HEK293T (cell line): ENCODE measurements around the gene SEMA7A.

Experiments
- CTCF ChIA-PET: fragments of 350-600 bp; formaldehyde crosslinking; extraction: SDS; loops from one replicate; lab custom pipeline; 2021; ENCODE audit warnings: antibody characterized with exemption, inconsistent platforms; lab: Yijun Ruan, JAX
- POLR2A ChIA-PET: fragments of 350-600 bp; formaldehyde crosslinking; extraction: SDS; loops from one replicate; lab custom pipeline; 2020; ENCODE audit warnings: antibody characterized with exemption, inconsistent platforms; lab: Yijun Ruan, JAX
- DNase-seq: peaks from one replicate; pipeline ENCODE4 v3.0.0; 2012; ENCODE audit warnings: mixed read lengths; ENCODE audit errors: extremely low spot score
- ARNT ChIP-seq: fragments of 450-650 bp; IDR thresholded peaks from 2 replicates; pipeline ENCODE4 v1.6.1; 2017; ENCODE audit warnings: mild to moderate bottlenecking
- BHLHE40 ChIP-seq: fragments of 450-650 bp; IDR thresholded peaks from 2 replicates; pipeline ENCODE4 v1.6.1; 2016; ENCODE audit warnings: mild to moderate bottlenecking, moderate library complexity, borderline replicate concordance
- CTBP1 ChIP-seq: fragments of 450-650 bp; IDR thresholded peaks from 2 replicates; pipeline ENCODE4 v1.6.1; 2016; ENCODE audit warnings: borderline replicate concordance
- ELF4 ChIP-seq: fragments of 450-650 bp; IDR thresholded peaks from 2 replicates; pipeline ENCODE4 v1.6.1; 2017; ENCODE audit warnings: antibody characterized with exemption
- FOXA1 ChIP-seq: fragments of 450-650 bp; IDR thresholded peaks from 2 replicates; pipeline ENCODE4 v1.6.1; 2016; ENCODE audit warnings: mild to moderate bottlenecking
- FOXK2 ChIP-seq: fragments of 450-650 bp; IDR thresholded peaks from 2 replicates; pipeline ENCODE4 v1.6.1; 2016; ENCODE audit warnings: mild to moderate bottlenecking
- FOXM1 ChIP-seq: fragments of 450-650 bp; IDR thresholded peaks from 2 replicates; pipeline ENCODE4 v1.6.1; 2017; ENCODE audit warnings: mild to moderate bottlenecking, borderline replicate concordance
- HDGF ChIP-seq: fragments of 450-650 bp; IDR thresholded peaks from 2 replicates; pipeline ENCODE4 v1.6.1; 2017; ENCODE audit warnings: antibody characterized with exemption, borderline replicate concordance
- L3MBTL2 ChIP-seq: fragments of 450-650 bp; conservative IDR thresholded peaks from 2 replicates; pipeline ENCODE4 v1.6.1; 2016; ENCODE audit warnings: mild to moderate bottlenecking
- LEF1 ChIP-seq: fragments of 450-650 bp; IDR thresholded peaks from 2 replicates; pipeline ENCODE4 v1.6.1; 2017; ENCODE audit warnings: mild to moderate bottlenecking, borderline replicate concordance
- NFRKB ChIP-seq: fragments of 450-650 bp; IDR thresholded peaks from 2 replicates; pipeline ENCODE4 v1.6.1; 2016; ENCODE audit warnings: mild to moderate bottlenecking, moderate library complexity
- PKNOX1 ChIP-seq: fragments of 450-650 bp; IDR thresholded peaks from 2 replicates; pipeline ENCODE4 v1.6.1; 2016
- SP1 ChIP-seq: fragments of 450-650 bp; IDR thresholded peaks from 2 replicates; pipeline ENCODE4 v1.6.1; 2017
- SUZ12 ChIP-seq: fragments of 450-650 bp; IDR thresholded peaks from 2 replicates; pipeline ENCODE4 v1.6.1; 2016; ENCODE audit warnings: mild to moderate bottlenecking
- TARDBP ChIP-seq: fragments of 450-650 bp; IDR thresholded peaks from 2 replicates; pipeline ENCODE4 v1.6.1; 2016
- ZNF384 ChIP-seq: fragments of 450-650 bp; IDR thresholded peaks from 2 replicates; pipeline ENCODE4 v1.6.1; 2016

The SEMA7A gene

GRCh38 chr15:74385733-74386132, 48.0 kb downstream of the SEMA7A start:
- ChIA-PET POLR2A (interaction anchor here (1.9 to 3.3 kb wide), 3 partner anchors 49 to 229 kb away, joined by 4 to 13 read pairs (median 6); partner anchors contain the start of genes CLK3 and UBL7), CTCF (interaction anchor here (0.7 to 1.0 kb wide), 2 partner anchors 11 to 246 kb away, joined by 3 read pairs; no protein-coding TSS in a partner anchor)
- TF ChIP-seq PKNOX1: no peak
- TF ChIP-seq FOXA1: no peak
- no peak for TF ChIP-seq LEF1
- TF ChIP-seq ZNF384: no peak
- TF ChIP-seq ARNT: no peak
- TF ChIP-seq CTBP1: no peak
- no peak for TF ChIP-seq TARDBP
- TF ChIP-seq FOXM1: no peak
- no peak for TF ChIP-seq BHLHE40
- TF ChIP-seq FOXK2: no peak
- TF ChIP-seq HDGF: no peak
- TF ChIP-seq SUZ12: no peak
- no peak for TF ChIP-seq NFRKB
- TF ChIP-seq L3MBTL2: no peak
- TF ChIP-seq ELF4: no peak
- no peak for TF ChIP-seq SP1
- DNase-seq: no peak

- no peak for DNase-seq
- ChIA-PET CTCF (interaction anchor here (0.6 to 3.2 kb wide), 4 partner anchors 9 to 54 kb away, joined by 3 to 19 read pairs (median 4); partner anchors contain the start of gene SEMA7A), POLR2A (interaction anchor here (1.9 to 3.3 kb wide), 3 partner anchors 49 to 230 kb away, joined by 4 to 13 read pairs (median 6); partner anchors contain the start of genes CLK3 and UBL7)
- no peak for TF ChIP-seq NFRKB
- no peak for TF ChIP-seq L3MBTL2
- TF ChIP-seq PKNOX1: no peak
These were observed 48.7 kb downstream of the SEMA7A start for GRCh38 chr15:74384881-74385643.

DNA sequence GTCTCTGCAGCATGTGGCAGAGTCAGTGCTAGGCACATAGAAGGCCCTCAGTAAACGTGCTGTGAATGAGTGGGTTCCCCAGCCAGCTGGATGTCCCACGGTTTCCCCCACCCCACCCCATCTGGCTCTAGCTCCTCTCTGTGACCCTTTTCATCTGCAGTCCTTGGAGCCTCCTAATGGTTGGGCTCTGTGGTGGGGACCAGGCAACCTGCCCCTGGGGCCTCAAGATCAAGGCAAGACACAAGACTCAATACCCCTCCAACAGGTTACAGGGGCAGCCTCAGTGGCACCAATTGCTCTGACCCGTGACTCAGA, 49.2 kb downstream of the SEMA7A start:
- TF ChIP-seq PKNOX1 (no peak), SP1 (no peak), ZNF384 (no peak), HDGF (no peak), FOXK2 (no peak), ARNT (no peak), NFRKB (no peak)
- ChIA-PET POLR2A (interaction anchor here (1.9 to 3.3 kb wide), 3 partner anchors 50 to 231 kb away, joined by 4 to 13 read pairs (median 6); partner anchors contain the start of genes CLK3 and UBL7), CTCF (interaction anchor here (0.6 to 3.2 kb wide), 4 partner anchors 9 to 54 kb away, joined by 3 to 19 read pairs (median 4); partner anchors contain the start of gene SEMA7A)
- no peak for DNase-seq

GRCh38 chr15:74383695-74384565, 49.8 kb downstream of the SEMA7A start:
- DNase-seq: no peak
- ChIA-PET POLR2A (interaction anchor here (1.9 to 3.3 kb wide), 3 partner anchors 50 to 231 kb away, joined by 4 to 13 read pairs (median 6); partner anchors contain the start of genes CLK3 and UBL7), CTCF (interaction anchor here (0.9 to 3.3 kb wide), 4 partner anchors 11 to 58 kb away, joined by 3 to 19 read pairs (median 11); partner anchors contain the start of gene SEMA7A)
- no peak for TF ChIP-seq TARDBP

GRCh38 chr15:74383286-74383685, 50.5 kb downstream of the SEMA7A start:
- ChIA-PET POLR2A (interaction anchor here (1.3 to 3.3 kb wide), 2 partner anchors 77 to 78 kb away, joined by 5 to 13 read pairs; partner anchors contain the start of gene UBL7), CTCF (interaction anchor here (1.3 to 3.3 kb wide), 3 partner anchors 56 to 249 kb away, joined by 3 to 19 read pairs (median 17); no protein-coding TSS in a partner anchor)
- TF ChIP-seq BHLHE40: no peak
- no peak for TF ChIP-seq TARDBP
- no peak for TF ChIP-seq HDGF
- TF ChIP-seq ZNF384: no peak
- DNase-seq: no peak
